Natural killer cell (primary cell): Measurements from ENCODE around the gene SLC4A4. TPM values are rescaled to one million over a fixed set of nuclear protein-coding genes. Genes with fewer than 3 reads are reported as not detected.

Experiments
- ATAC-seq, 3 donors: fragments of 150-1000 bp in 2 of 3; fragments of 200-7000 bp in 1 of 3; cut with Tn5 transposase; 1 replicate in 1 of 3; 2 replicates in 2 of 3; pipeline ENCODE4 v1.10.0; 2021; ENCODE audit warnings: mild to moderate bottlenecking in 2 of 3, moderate library complexity in 2 of 3
- DNase-seq, 2 donors: peaks; one replicate each; pipeline versions ENCODE4 v3.0.0 to v3.0.0-alpha.2; 2013 to 2021; ENCODE audit warnings: mixed read lengths in 1 of 2
- H3K27ac ChIP-seq: one replicate; pipeline ENCODE4 v1.5.1; 2013; ENCODE audit warnings: mild to moderate bottlenecking, low read length
- H3K27me3 ChIP-seq: one replicate; pipeline ENCODE4 v1.6.1; 2013; ENCODE audit warnings: low read length; ENCODE audit not compliant: control insufficient read depth, insufficient read depth
- H3K36me3 ChIP-seq: one replicate; pipeline ENCODE4 v1.6.1; 2013; ENCODE audit warnings: low read length; ENCODE audit not compliant: control insufficient read depth, insufficient read depth
- H3K4me1 ChIP-seq: one replicate; pipeline ENCODE4 v1.6.1; 2013; ENCODE audit warnings: low read length; ENCODE audit not compliant: control insufficient read depth, insufficient read depth
- H3K4me3 ChIP-seq: one replicate; pipeline ENCODE4 v1.5.1; 2013; ENCODE audit warnings: low read length
- H3K9me3 ChIP-seq: one replicate; pipeline ENCODE4 v1.6.1; 2013; ENCODE audit warnings: low read length; ENCODE audit not compliant: control insufficient read depth, insufficient read depth
- H3K27ac Mint-ChIP-seq, 2 donors: one replicate each; pipeline ENCODE4 v1.8.0; 2022; ENCODE audit warnings: mild to moderate bottlenecking in 2 of 2, mixed read lengths in 2 of 2, moderate library complexity in 1 of 2
- H3K27me3 Mint-ChIP-seq, 2 donors: one replicate each; pipeline ENCODE4 v1.8.0; 2022; ENCODE audit warnings: low read depth in 2 of 2, mixed read lengths in 2 of 2
- H3K36me3 Mint-ChIP-seq: one replicate; pipeline ENCODE4 v1.8.0; 2022; ENCODE audit warnings: mixed read lengths
- H3K4me1 Mint-ChIP-seq, 2 donors: one replicate each; pipeline ENCODE4 v1.8.0; 2022; ENCODE audit warnings: mixed read lengths in 2 of 2
- H3K4me3 Mint-ChIP-seq: one replicate; pipeline ENCODE4 v1.8.0; 2022; ENCODE audit warnings: mild to moderate bottlenecking, moderate library complexity, mixed read lengths
- H3K9me3 Mint-ChIP-seq, 2 donors: one replicate each; pipeline ENCODE4 v1.8.0; 2022; ENCODE audit warnings: mixed read lengths in 2 of 2
- CTCF ChIP-seq: fragments of 200-600 bp; IDR thresholded peaks from one replicate; pipeline ENCODE4 v1.8.0; 2022; ENCODE audit warnings: antibody characterized with exemption
- WGBS: methylation state at CpG from one replicate; pipeline ENCODE4 v1.1.7; 2013; ENCODE audit warnings: missing lambda C conversion rate; ENCODE audit not compliant: insufficient coverage; 5-methylcytosine and 5-hydroxymethylcytosine counted together
- intact Hi-C: fragments of 100-400 bp; cut with micrococcal nuclease; formaldehyde crosslinking; loops from one replicate; pipeline ENCODE4 v1.14.2; 2022
- total RNA-seq, 4 donors: library from RNA; stranded (reverse); fragments of 120-200 nt in 1 of 4; gene quantifications; one replicate each; pipeline versions ENCODE4 v1.2.3 to v1.2.4, GENCODE V29; 2013 to 2022

SLC4A4 gene
- total RNA-seq, 3 donors from 2014 or later (not counting 1 experiment from before 2014, with no cell fraction given) = 17.9 to 20.4 (median 19.1) TPM

- H3K36me3 Mint-ChIP-seq = peaks cover 10% of the 10 kb centered on the region
Observed at GRCh38 chr4:71449040-71449439, 110.2 kb downstream of the SLC4A4 start.

GRCh38 chr4:71449878-71450277 is 111.1 kb downstream of the SLC4A4 start:
- intact Hi-C loops = no loop called here
- Mint-ChIP-seq H3K9me3 (no peaks in the 10 kb centered on the region), H3K4me1 (no peaks in the 10 kb centered on the region), H3K4me3 (no peak overlapping the region), H3K27me3 (no peaks in the 10 kb centered on the region), H3K27ac (no peak overlapping the region), H3K36me3 (peaks cover 14% of the 10 kb centered on the region)
- H3K4me3 ChIP-seq = no peak overlapping the region
- ATAC-seq (no peak), DNase-seq (no peak)
- 83% methylated on average over 1 of the region's 3 CpGs for WGBS
- H3K9me3 ChIP-seq = no peaks in the 10 kb centered on the region
- H3K4me1 ChIP-seq = no peaks in the 10 kb centered on the region
- H3K36me3 ChIP-seq = peaks cover 2% of the 10 kb centered on the region
- no peak for TF ChIP-seq CTCF
- H3K27ac ChIP-seq = no peak overlapping the region
- no peaks in the 10 kb centered on the region for H3K27me3 ChIP-seq

More at GRCh38 chr4:71449040-71449439, 110.2 kb downstream of the SLC4A4 start:
- H3K36me3 ChIP-seq = peaks cover 2% of the 10 kb centered on the region
- H3K27ac ChIP-seq = no peak overlapping the region
- 30% methylated on average over 1 of the region's 2 CpGs for WGBS
- no peak for TF ChIP-seq CTCF
- no peaks in the 10 kb centered on the region for H3K27me3 ChIP-seq
- H3K9me3 ChIP-seq = no peaks in the 10 kb centered on the region
- no peaks in the 10 kb centered on the region for H3K9me3 Mint-ChIP-seq
- DNase-seq (no peak), ATAC-seq (no peak)
- H3K4me3 Mint-ChIP-seq = no peak overlapping the region
- no peak overlapping the region for H3K4me3 ChIP-seq
- H3K27ac Mint-ChIP-seq = no peak overlapping the region
- H3K4me1 ChIP-seq = no peaks in the 10 kb centered on the region
- no peaks in the 10 kb centered on the region for H3K4me1 Mint-ChIP-seq
- intact Hi-C loops = no loop called here
- H3K27me3 Mint-ChIP-seq = no peaks in the 10 kb centered on the region

- Mint-ChIP-seq H3K9me3 (no peaks in the 10 kb centered on the region), H3K4me1 (no peaks in the 10 kb centered on the region), H3K36me3 (peaks cover 14% of the 10 kb centered on the region), H3K27ac (no peak overlapping the region), H3K27me3 (no peaks in the 10 kb centered on the region), H3K4me3 (no peak overlapping the region)
- intact Hi-C loops = no loop called here
- Histone ChIP-seq H3K36me3 (peaks cover 2% of the 10 kb centered on the region), H3K9me3 (no peaks in the 10 kb centered on the region), H3K4me3 (no peak overlapping the region), H3K27ac (no peak overlapping the region), H3K27me3 (no peaks in the 10 kb centered on the region), H3K4me1 (no peaks in the 10 kb centered on the region)
- ATAC-seq (no peak), DNase-seq (no peak)
- 100% methylated on average over 4 of the region's 4 CpGs for WGBS
- no peak for TF ChIP-seq CTCF
Observed at GRCh38 chr4:71453531-71453930, 114.7 kb downstream of the SLC4A4 start.

GRCh38 chr4:71456841-71457240 is 118.0 kb downstream of the SLC4A4 start:
- intact Hi-C loops = no loop called here
- no peaks in the 10 kb centered on the region for H3K27me3 ChIP-seq
- Mint-ChIP-seq H3K4me1 (no peaks in the 10 kb centered on the region), H3K9me3 (no peaks in the 10 kb centered on the region), H3K27me3 (no peaks in the 10 kb centered on the region), H3K27ac (no peak overlapping the region), H3K36me3 (peaks cover 14% of the 10 kb centered on the region), H3K4me3 (no peak overlapping the region)
- peaks cover 2% of the 10 kb centered on the region for H3K36me3 ChIP-seq
- no peak for ATAC-seq
- no peaks in the 10 kb centered on the region for H3K9me3 ChIP-seq
- no peak overlapping the region for H3K27ac ChIP-seq
- H3K4me3 ChIP-seq = no peak overlapping the region
- WGBS = 100% methylated on average over 1 of the region's 1 CpG
- DNase-seq = no peak
- no peak for TF ChIP-seq CTCF
- H3K4me1 ChIP-seq = no peaks in the 10 kb centered on the region
